GM21390 (cell line): ENCODE results near the gene CAB39L.
"Not testable (repeated sequence)": the region's sequence is repeated elsewhere in the genome, so short reads cannot be mapped to it uniquely, and the experiment has no call there.

ENCODE experiments used
- ATAC-seq: cut with Tn5 transposase; IDR thresholded peaks from one replicate; pipeline ENCODE4 v1.9.1; 2021; ENCODE audit not compliant: unreplicated experiment

The CAB39L gene

GRCh38 chr13:49348751-49349150 lies 95.1 kb downstream of the CAB39L start:
- ATAC-seq: no peak

DNA sequence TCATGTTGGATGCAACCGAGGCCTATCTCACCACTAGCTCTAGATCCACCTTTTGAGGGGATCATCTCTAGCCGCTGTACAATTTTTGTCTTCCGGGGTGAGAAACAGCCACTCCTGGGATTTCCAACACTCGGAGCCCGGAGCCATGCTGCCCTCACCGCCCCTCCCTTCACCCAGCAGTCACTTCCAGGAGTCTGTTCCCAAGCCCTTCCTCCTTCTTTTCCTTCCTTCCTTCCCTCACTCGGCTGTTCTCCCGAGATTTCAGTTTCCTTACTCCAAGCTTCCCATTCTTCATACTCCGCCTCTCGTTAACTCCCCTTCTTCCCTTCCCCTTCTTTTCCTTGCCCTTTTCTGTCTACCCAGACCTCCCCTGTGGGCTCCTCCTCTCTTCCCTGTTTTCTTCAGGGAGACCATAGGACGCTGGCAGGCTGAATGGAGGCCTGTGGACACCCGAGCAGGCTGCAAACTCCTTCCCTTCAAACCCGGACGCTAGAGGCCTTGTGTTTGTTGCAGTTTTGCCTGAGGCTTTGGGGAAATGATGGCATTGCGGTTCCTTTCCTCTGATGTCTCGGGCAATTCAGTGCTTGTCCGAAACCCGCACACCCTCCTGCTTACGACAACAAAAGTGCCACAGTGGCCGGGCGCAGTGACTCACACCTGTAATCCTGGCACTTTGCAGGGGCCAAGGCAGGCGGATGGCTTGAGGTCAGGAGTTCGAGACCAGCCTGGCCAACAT lies 96.0 kb downstream of the CAB39L start:
- ATAC-seq: no peak

DNA sequence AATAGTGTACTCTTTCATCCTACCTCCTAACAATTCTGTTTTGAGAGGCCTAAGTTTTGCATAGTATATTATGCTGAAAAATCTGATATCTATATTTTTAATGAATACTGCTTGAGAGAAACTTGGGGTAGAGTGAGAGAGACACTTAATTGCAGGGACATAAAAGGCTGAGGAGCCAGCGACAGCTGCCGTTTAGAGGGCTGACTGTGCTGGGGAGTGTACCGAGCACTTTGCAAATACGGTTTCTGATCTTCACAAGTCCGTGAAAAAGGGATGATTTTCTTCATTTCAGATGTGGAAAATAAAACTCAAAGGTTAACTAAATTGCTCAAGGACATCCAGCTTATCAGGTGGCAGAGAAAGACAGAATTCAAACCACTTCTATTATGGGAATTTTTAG lies 97.4 kb downstream of the CAB39L start:
- no peak for ATAC-seq

- no peak for ATAC-seq
These were observed 100.1 kb downstream of the CAB39L start for GRCh38 chr13:49343731-49344130.

DNA sequence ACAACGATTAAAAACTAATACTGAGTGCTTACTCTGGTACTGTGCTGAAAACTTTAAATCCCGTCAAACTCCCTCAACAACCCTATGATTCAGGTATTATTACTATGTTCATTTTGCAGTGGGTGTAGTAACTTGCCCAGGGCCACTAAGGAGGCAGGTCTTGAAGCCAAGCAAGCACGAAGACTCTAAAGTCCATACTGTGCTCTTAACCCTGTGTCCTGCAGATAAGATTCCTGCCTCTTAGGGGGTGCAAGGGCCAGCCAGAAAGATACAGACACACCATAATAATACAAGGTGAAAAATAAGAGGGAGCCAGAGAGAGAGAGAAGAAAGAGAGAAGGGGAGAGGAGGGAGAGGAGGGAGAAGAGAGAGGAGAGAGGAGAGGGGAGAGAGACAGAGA lies 100.6 kb downstream of the CAB39L start:
- no peak for ATAC-seq

- ATAC-seq: no peak
These were observed 101.4 kb downstream of the CAB39L start for GRCh38 chr13:49342454-49342853.

DNA sequence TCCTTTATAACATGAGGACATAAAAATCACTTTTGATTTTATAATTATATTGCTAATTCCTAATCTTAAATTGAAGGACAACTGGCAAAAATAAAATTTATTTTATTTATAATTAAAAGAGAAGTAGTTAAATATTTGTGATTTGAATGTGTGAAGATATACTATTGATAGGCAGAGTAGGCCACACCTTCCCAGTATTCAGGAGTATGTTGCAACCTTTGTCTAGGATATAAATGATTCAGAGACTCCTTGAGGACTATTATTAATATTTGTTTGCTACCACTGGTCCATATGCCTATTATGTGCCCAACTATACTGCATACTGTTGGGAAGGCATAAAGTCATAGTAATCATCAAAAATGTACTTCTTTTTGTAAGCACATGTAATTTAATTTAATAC lies 101.9 kb downstream of the CAB39L start:
- ATAC-seq: no peak

GRCh38 chr13:49341517-49341916 lies 102.3 kb downstream of the CAB39L start:
- ATAC-seq: no peak

- ATAC-seq: no peak
These were observed 103.7 kb downstream of the CAB39L start for GRCh38 chr13:49340161-49340560.

GRCh38 chr13:49336655-49337054 lies 107.2 kb downstream of the CAB39L start:
- ATAC-seq: no peak

DNA sequence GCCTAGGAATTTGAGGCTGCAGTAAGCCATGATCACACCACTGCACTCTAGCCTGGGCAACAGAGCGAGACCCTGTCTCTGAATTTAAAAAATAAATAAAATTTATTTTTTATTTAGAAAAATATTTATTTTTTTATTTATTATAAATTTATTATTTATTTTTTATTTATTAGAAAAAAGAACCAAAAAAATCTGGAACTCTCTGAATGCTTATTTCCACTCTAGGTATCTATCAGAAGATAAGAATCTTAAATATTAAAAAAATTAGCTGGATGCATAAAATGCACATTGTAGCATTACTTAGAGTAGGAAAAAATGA lies 113.4 kb downstream of the CAB39L start:
- ATAC-seq: no peak

DNA sequence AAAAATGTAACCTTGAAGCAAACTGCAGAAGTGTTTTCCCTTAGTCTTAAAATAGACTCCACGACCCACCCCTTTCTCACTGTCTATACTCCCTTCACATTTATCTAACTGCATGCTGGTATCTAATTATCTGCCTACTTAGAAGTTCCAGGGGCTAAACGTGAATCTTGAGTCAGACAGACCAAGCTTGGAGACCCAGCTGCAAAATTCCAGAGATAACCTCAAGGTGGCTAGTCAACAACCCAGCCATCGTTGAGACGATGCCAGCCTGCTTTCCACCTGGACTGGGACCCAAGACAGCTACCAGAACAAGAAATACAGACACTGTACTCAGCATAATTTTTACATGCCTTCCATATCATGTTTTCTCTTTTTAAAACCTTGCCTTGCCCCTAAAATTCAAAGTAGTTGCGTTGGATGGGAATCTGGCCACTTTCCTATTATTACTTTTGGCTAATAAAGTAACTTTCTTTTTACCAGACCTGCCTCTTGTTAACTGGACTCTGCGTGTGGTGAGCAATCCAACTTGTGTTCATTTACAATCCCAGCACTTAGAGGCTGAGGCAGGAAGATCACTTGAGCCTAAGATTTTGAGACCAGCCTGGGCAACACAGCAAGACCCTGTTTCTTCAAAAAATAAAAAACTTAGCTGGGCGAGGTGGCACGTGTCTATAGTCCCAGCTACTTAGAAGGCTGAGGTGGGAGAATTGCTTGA lies 113.9 kb downstream of the CAB39L start:
- no peak for ATAC-seq

GRCh38 chr13:49327145-49327544 lies 116.7 kb downstream of the CAB39L start:
- not testable (repeated sequence) for ATAC-seq

DNA sequence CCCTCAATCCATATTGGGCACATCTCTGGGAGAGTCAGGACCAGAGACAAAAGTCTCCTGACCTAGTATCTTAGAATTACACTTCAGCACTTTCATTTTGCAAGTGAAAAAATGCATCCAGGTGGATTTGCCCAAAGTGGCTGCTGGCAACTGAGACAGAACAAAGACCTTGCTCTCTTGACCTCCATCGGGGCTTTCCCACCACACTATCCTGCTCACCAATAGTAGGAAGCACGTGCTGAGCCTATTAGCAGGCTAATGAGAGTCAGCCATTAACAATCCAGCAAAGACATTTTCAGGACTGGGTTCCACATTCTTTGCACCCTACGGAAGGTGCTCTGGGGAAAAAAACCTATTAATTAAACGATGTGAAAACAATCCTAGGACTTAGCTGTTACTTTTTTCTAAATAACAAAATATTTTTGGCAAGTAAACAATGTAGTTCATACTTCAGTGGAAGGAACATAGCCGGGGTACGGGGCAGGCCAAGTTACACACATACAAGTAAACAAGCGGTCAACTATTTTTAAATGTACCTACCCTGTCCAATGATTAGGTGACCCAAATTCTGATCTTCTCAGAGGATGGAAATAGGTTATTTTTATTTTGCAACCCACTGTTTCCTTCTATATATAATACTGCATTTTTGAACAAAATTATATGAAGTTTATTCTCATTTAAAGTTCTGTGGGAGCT lies 117.5 kb downstream of the CAB39L start:
- ATAC-seq: no peak

GRCh38 chr13:49323344-49323743 lies 120.5 kb downstream of the CAB39L start:
- ATAC-seq: no peak

DNA sequence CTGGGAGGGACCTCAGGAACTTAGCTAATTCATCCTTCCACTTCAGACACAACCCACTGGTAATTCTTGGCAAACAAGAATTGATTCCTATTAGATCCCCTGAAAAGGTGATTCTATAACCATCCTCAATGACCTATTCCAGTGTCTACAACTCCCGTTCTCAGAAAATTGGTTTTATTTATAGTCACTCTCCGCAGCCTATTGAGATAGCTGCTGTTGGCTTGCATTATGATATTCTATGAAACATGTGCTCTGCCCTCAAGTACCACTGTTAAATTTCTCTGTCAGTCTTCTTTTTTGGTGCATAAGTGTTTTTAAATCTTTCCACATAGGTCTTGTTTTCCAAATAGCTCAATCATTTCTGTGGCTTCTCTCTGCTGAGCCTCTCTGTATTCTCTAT lies 121.2 kb downstream of the CAB39L start:
- ATAC-seq: no peak

- no peak for ATAC-seq
These were observed 122.9 kb downstream of the CAB39L start for GRCh38 chr13:49320975-49321374.

DNA sequence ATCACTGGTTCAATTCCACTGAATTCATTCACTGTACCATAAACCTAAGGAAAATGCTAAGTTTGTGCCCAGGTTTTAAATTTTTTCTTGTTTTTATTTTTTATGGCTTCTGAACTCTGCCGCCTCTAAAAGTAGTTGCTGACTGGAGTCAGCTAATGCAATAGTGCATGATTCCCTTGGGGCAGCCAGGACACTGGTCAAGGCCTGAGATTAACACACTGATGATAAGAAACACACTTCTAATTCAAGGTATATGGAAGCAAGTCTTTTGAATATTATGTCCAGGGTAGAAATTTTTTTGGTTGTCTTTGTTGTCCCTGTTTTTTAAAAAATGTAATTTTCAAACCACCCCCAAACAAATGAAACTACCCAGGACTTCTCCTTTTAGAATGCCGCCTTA lies 123.9 kb downstream of the CAB39L start:
- no peak for ATAC-seq

GRCh38 chr13:49319551-49319950 lies 124.3 kb downstream of the CAB39L start:
- ATAC-seq: no peak

DNA sequence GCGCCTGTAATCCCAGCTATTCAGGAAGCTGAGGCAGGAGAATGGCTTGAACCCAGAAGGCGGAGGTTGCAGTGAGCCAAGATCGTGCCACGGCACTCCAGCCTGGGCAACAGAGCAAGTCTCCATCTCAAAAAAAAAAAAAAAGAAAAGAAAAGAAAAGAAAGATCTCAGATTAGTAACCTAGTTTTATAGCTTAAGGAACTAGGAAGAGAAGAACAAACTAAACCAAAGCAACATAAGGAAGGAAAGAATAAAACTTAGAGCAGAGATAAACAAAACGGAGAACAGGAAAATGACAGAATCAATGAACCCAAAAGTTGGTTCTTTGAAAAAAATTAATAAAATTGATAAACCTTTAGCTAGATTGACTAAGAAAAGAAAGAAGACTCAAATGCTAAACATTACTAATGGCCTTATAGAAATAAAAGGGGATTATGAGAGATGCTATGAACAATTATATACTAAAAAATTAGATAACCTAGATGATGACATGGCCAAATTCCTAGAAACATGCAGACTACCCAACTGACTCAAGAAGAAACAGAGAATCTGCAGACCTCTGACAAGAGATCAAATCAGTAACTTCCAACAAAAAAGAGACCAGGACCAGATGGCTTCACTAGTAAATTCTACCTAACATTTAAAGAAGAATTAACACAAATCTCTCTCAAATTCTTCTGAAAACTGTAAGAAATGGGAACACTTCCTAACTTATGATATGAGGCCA lies 127.9 kb downstream of the CAB39L start:
- no peak for ATAC-seq

GRCh38 chr13:49315036-49315565 lies 128.8 kb downstream of the CAB39L start:
- no peak for ATAC-seq
